Stimulated activated CD4-positive, alpha-beta T cell treated with anti-CD3 and anti-CD28 coated beads, Interleukin-15, amount 100 ng/mL, for 1 hour (primary cell): ENCODE measurements around the gene C15orf61.

Experiments
- DNase-seq, 2 donors: peaks; one replicate each; pipeline ENCODE4 v3.0.0-alpha.2; 2020; ENCODE audit warnings: low read depth in 1 of 2, low spot score in 1 of 2

The C15orf61 gene

GRCh38 chr15:67548862-67549651, 28.1 kb downstream of the C15orf61 start:
- no peak for DNase-seq

GRCh38 chr15:67549736-67550135, 28.8 kb downstream of the C15orf61 start:
- DNase-seq, result no peak

GRCh38 chr15:67550522-67550921, 29.6 kb downstream of the C15orf61 start:
- no peak for DNase-seq

- DNase-seq, result no peak
Observed at GRCh38 chr15:67551207-67551743, 30.3 kb downstream of the C15orf61 start.

GRCh38 chr15:67554580-67554979, 33.6 kb downstream of the C15orf61 start:
- DNase-seq, result no peak

- no peak for DNase-seq
Observed at GRCh38 chr15:67556976-67557570, 36.1 kb downstream of the C15orf61 start.

- DNase-seq, result no peak
Observed at GRCh38 chr15:67558502-67558901, 37.6 kb downstream of the C15orf61 start.

GRCh38 chr15:67559158-67559557, 38.2 kb downstream of the C15orf61 start:
- DNase-seq, result no peak

GRCh38 chr15:67559576-67559975, 38.6 kb downstream of the C15orf61 start:
- no peak for DNase-seq

- DNase-seq, result no peak
Observed at GRCh38 chr15:67560320-67560719, 39.4 kb downstream of the C15orf61 start.

- DNase-seq, result no peak
Observed at GRCh38 chr15:67563092-67563491, 42.2 kb downstream of the C15orf61 start.

- no peak for DNase-seq
Observed at GRCh38 chr15:67564021-67564967, 43.4 kb downstream of the C15orf61 start.

- DNase-seq, result no peak
Observed at GRCh38 chr15:67564968-67565345, 44.0 kb downstream of the C15orf61 start.

GRCh38 chr15:67569668-67570067, 48.7 kb downstream of the C15orf61 start:
- DNase-seq, result no peak

- DNase-seq, result no peak
Observed at GRCh38 chr15:67570875-67571647, 50.1 kb downstream of the C15orf61 start.

GRCh38 chr15:67571648-67572415, 50.9 kb downstream of the C15orf61 start:
- no peak for DNase-seq

GRCh38 chr15:67573194-67573593, 52.3 kb downstream of the C15orf61 start:
- no peak for DNase-seq

GRCh38 chr15:67575039-67575502, 54.1 kb downstream of the C15orf61 start:
- no peak for DNase-seq

- no peak for DNase-seq
Observed at GRCh38 chr15:67578020-67578600, 57.2 kb downstream of the C15orf61 start.
